HAP-1 (cell line): ENCODE results near the gene GPR132.
"Not testable (repeated sequence)": the region's sequence is repeated elsewhere in the genome, so short reads cannot be mapped to it uniquely, and the experiment has no call there.

ENCODE experiments used
- DNase-seq, 2 experiments: peaks; one replicate each; pipeline ENCODE4 v3.0.0-alpha.2; 2016 to 2020; ENCODE audit warnings: low spot score in 2 of 2
- H3K27me3 ChIP-seq: fragments of 250-450 bp; sonication (Bioruptor Pico); 2 replicates; pipeline ENCODE4 v1.5.1; 2020; ENCODE audit warnings: low read depth, mild to moderate bottlenecking, moderate library complexity
- H3K36me3 ChIP-seq: fragments of 250-450 bp; sonication (Bioruptor Pico); replicated peaks from 2 replicates; pipeline ENCODE4 v1.5.1; 2020; ENCODE audit warnings: mild to moderate bottlenecking
- H3K4me1 ChIP-seq: fragments of 250-450 bp; sonication (Bioruptor Pico); 2 replicates; pipeline ENCODE4 v1.5.1; 2020; ENCODE audit warnings: mild to moderate bottlenecking
- H3K4me3 ChIP-seq: fragments of 250-450 bp; sonication (Bioruptor Pico); 2 replicates; pipeline ENCODE4 v1.5.1; 2020; ENCODE audit warnings: mild to moderate bottlenecking, moderate library complexity
- H3K9me3 ChIP-seq: fragments of 250-450 bp; sonication (Bioruptor Pico); 2 replicates; pipeline ENCODE4 v1.5.1; 2020; ENCODE audit warnings: mild to moderate bottlenecking, moderate library complexity
- in situ Hi-C: fragments of 300-500 bp; cut with MboI; formaldehyde crosslinking; loops from 3 replicates; pipeline ENCODE4 v1.14.3; 2020; ENCODE audit warnings: low sequenced_read_pairs, inconsistent platforms, mixed read lengths

Gene GPR132

DNA sequence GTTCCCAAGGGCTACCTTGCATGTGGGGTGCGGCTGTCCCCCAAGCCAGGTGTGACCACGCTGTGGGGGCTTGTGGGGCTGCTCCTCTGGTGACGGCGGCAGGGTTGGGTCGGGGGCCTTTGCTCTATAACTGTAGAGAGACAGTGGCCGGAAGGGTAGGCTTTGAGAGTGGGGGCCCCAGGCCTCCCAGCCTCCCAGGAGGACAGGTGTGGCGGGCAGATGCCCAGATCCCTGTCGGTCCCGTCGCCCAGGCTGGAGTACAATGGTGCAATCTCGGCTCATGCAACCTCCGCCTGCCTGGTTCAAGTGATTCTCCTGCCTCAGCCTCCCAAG, 2.7 kb upstream of the GPR132 start:
- no peaks in the 10 kb centered on the region for H3K4me1 ChIP-seq

DNA sequence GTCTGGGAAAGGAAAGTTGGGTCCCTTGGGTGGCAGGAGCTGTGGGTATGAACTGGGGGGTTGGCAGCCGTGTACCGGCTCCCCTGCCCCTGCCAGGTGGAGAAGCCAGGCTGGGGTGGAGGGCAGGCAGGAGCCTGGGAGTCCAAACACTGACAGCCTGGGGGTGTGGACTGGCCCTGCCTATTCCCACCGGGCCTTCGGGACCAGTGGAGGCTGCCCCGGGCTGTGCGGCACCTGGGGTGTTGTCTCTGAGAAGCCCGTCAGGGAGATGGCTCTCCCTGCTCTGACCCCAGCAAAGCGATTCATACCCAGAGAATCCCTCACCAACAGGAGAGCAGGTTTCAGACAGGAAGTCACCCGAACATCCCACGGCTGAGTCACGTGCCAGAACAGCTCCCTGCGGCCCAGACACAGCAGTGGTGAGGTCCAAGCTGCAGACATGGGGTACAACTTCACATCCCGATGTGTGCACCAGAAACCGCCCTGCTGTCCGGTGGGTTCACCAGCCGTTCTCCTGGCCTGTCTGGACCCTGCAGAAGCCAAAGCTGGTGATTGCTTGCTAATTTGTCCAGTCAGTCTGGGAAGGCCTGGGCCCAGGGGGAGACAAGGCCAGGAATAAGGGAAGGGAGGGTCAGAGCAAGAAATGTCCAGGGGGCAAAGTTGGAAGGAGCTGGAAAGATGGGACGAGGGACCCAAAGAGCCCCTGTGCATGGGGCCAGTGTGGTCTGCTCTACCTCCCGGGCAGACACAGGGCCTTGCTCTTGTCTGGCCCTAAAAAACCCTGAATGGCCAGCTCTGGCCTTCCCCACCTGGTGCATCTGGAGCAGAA, 2.1 kb upstream of the GPR132 start:
- DNase-seq, result no peak
- in situ Hi-C loops, result no loop called here
- no peaks in the 10 kb centered on the region for H3K9me3 ChIP-seq
- peaks cover 22% of the 10 kb centered on the region for H3K27me3 ChIP-seq
- H3K4me1 ChIP-seq, result no peaks in the 10 kb centered on the region
- H3K4me3 ChIP-seq, result no peak overlapping the region
- H3K36me3 ChIP-seq, result no peaks in the 10 kb centered on the region

More for the DNA sequence above, 2.7 kb upstream of the GPR132 start:
- Histone ChIP-seq H3K27me3 (peaks cover 28% of the 10 kb centered on the region), H3K4me3 (no peak overlapping the region), H3K9me3 (no peaks in the 10 kb centered on the region), H3K36me3 (no peaks in the 10 kb centered on the region)
- in situ Hi-C loops, result no loop called here
- DNase-seq, result no peak

DNA sequence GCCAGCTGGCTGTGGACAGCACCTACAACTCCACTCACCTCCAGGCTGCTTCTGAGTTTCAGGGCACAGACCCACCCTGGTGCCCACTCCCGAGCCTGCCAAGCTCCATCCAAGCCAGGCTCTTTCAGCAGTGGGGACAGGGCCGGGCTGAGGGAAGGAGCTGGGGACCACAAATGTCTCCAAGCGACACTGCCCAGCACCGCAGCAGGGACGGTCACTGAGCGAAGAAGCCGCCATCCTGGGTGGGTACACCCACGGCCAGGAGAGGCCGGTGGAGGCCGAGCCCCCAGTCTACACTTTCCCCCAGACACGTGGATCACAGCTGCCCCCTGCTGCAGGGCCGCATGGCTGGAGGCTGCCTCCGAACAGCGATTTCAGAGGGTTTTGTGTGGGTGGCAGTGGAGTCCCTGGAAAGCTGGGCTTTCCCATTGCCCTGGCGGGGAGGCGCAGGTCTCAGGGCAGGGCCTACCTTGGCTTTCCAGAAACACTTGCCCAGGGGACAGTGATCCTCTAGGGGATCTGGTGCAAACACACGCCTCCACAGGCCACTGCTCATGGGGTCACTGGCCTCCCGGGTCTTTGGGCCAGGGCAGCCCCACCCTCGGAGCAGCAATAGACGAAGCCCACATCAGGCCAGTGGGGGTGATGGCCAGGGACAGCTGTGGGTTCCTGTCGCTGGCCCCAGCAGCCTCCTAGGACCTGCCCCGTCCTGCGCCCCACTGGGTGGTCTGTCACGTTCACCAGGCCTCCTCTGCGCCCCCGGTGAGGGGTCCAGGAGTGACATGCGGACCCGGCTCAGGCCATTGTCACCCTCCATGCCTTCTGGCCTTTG, 1.2 kb upstream of the GPR132 start:
- H3K36me3 ChIP-seq, result no peaks in the 10 kb centered on the region

DNA sequence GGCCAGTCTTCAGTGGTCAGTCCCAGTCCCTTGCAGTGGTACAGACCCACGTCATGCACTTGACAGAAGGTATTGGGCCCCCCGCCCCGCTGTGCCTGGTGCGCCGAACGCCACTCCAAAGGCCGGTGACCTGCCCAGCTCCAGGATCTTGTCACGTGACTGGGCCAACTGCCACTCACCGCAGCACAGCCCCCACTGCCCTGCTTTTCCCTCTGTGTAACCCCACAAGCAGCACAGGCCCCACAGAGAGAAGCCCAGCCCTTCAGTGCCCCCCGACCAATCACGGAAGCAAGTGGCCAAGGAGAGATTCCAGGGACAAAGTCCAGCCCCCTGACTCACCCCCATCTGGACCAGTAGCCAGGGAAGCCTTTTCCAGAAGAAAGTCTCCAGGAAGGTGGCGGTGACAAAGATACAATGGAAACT, 498 bp downstream of the GPR132 start:
- no peaks in the 10 kb centered on the region for H3K36me3 ChIP-seq
- in situ Hi-C loops, result no loop called here
- H3K27me3 ChIP-seq, result no peaks in the 10 kb centered on the region
- H3K4me3 ChIP-seq, result no peak overlapping the region
- H3K4me1 ChIP-seq, result no peaks in the 10 kb centered on the region
- no peak for DNase-seq
- H3K9me3 ChIP-seq, result no peaks in the 10 kb centered on the region

More for the DNA sequence above, 1.2 kb upstream of the GPR132 start:
- Histone ChIP-seq H3K27me3 (peaks cover 15% of the 10 kb centered on the region), H3K4me3 (no peak overlapping the region), H3K9me3 (no peaks in the 10 kb centered on the region), H3K4me1 (no peaks in the 10 kb centered on the region)
- DNase-seq, result no peak
- in situ Hi-C loops, result no loop called here

DNA sequence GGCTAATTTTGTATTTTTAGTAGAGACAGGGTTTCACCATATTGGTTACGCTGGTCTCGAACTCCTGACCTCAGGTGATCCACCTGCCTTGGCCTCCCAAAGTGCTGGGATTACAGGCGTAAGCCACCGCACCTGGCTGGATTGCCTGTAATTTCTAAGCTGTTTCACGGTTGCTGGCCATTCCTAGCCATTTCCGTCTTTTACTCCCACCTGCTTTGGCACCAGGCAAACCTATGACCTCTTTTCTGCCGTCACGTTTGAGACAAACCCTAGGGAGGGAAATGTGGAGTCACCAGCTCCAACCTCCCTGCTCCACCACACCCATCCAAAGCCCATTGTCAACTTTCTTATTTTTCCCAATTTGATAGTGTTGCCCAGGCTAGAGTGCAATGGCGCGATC, 1.2 kb downstream of the GPR132 start:
- DNase-seq, result no peak
- H3K27me3 ChIP-seq, result no peaks in the 10 kb centered on the region
- H3K4me1 ChIP-seq, result no peaks in the 10 kb centered on the region
- no peak overlapping the region for H3K4me3 ChIP-seq
- no peaks in the 10 kb centered on the region for H3K36me3 ChIP-seq
- in situ Hi-C loops, result no loop called here
- no peaks in the 10 kb centered on the region for H3K9me3 ChIP-seq

DNA sequence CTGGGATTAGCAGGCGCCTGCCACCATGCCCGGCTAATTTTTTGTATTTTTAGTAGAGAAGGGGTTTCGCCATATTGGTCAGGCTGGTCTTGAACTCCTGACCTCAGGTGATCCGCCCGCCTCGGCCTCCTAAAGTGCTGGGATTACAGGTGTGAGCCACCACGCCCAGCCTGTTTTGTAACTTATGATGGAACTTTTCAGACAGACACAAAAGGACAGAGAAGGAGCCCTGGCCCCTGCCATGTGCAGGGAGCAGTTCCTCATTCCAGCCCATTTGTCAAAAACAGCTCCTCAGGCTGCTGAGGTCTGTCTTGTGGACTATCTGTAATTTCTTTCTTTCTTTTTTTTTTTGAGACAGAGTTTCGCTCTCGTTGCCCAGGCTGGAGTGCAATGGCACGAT, 1.7 kb downstream of the GPR132 start:
- H3K27me3 ChIP-seq, H3K4me1 ChIP-seq, DNase-seq, H3K9me3 ChIP-seq, H3K4me3 ChIP-seq, in situ Hi-C loops, H3K36me3 ChIP-seq: not testable (repeated sequence)

DNA sequence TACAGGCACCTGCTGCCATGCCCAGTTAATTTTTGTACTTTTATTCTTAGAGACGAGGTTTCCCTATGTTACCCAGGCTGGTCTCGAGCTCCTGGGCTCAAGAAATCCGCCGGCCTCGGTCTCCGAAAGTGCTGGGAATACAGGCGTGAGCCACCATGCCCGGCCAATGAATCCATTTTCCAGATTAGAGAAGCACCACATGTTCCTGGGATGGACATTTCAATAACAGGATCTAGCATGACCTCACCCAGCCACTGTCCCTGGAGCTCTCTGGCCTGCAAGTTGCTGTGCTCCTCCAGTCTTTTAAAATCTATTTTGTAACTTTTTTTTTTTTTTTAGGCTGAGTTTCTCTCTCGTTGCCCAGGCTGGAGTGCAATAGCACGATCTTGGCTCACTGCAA, 2.2 kb downstream of the GPR132 start:
- no peaks in the 10 kb centered on the region for H3K36me3 ChIP-seq
- in situ Hi-C loops, result no loop called here
- no peaks in the 10 kb centered on the region for H3K9me3 ChIP-seq
- no peaks in the 10 kb centered on the region for H3K4me1 ChIP-seq
- no peaks in the 10 kb centered on the region for H3K27me3 ChIP-seq
- DNase-seq, result no peak
- no peak overlapping the region for H3K4me3 ChIP-seq

DNA sequence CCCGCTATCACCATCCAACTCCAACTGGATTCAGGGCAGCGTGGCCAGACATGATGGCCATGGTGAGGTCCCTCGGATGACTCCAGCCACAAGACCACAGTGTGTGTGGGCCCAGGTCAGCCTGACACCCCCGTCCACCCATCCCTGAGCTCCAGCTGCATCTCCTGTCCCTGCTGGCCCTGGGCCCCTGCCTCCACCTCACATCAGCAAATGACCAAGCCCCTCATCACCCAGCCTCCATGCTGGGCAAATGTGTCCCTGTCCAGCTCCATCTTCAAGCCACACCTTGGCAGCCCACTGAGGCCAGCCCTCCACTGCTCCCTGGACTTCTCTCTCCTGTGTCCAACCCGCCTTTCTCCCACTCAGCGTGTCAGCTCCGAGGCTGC, 3.2 kb downstream of the GPR132 start:
- Histone ChIP-seq H3K4me1 (no peaks in the 10 kb centered on the region), H3K4me3 (no peak overlapping the region), H3K9me3 (no peaks in the 10 kb centered on the region), H3K36me3 (no peaks in the 10 kb centered on the region), H3K27me3 (no peaks in the 10 kb centered on the region)
- in situ Hi-C loops, result no loop called here
- no peak for DNase-seq

DNA sequence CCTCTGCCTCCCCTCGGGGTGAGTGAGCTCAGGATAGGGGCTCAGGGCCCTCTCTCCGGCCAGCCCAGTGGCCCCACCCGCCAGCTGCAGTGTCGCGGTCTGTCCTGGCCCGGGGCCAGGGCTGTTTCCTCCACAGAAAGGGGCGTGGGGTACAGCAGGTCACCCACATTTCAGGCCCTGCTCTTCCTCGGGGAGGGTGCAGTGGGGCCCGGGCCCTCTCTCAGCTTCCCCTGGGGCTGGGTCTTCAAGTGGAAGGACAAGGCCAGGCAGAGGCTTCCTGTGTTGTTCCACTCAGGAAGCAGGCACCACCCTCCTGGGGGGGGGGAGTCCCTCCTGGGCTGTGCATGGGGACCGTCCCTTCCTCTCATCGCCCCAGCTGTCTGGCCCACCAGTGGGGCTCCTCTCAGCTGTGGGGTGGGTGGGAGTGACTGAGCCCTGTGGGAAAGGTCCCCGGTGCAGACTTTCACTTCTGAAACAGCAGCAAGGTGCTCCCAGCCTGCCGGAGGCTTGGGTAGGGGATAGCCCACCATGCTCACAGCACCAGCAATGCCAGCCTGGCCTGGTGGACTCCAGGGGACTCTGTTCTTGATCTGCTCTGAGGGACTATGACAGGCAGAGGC, 3.7 kb downstream of the GPR132 start:
- no peaks in the 10 kb centered on the region for H3K9me3 ChIP-seq
- in situ Hi-C loops, result no loop called here
- DNase-seq, result no peak
- no peaks in the 10 kb centered on the region for H3K4me1 ChIP-seq
- no peak overlapping the region for H3K4me3 ChIP-seq
- no peaks in the 10 kb centered on the region for H3K27me3 ChIP-seq
- H3K36me3 ChIP-seq, result no peaks in the 10 kb centered on the region

DNA sequence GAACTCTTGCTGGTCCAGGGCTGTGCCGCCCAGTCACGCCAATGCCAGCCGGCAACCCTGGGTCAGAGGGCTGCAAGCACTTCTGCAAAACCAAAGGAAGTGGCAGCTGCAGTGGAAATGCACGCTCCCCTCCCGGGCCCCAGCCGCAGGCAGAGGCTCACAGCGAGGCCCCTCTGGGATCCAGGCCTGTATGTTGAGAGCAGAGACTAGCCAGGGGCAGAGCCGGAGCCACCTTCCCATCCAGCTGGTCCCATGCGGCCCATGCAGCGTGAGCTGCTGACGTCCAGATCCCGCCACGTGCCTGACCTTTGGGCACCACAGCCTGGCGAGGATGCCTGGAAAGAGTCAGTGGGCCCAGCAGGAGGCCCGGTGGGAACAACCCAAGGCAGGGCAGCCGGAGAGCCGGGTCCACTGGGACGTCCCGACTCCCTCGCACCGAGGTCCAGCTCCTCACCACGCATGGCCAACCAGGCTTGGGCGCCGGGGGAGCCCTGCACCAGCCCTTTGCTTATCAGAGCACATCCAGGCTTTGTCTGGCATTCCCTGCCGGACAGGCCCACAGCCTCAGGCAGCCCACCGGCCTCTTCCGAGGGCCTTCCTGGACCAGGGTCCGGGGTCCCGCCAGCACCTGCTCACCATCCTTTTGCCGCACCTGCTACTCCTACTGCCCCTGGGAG, 4.3 kb downstream of the GPR132 start:
- Histone ChIP-seq H3K4me1 (no peaks in the 10 kb centered on the region), H3K9me3 (no peaks in the 10 kb centered on the region), H3K36me3 (no peaks in the 10 kb centered on the region), H3K27me3 (no peaks in the 10 kb centered on the region), H3K4me3 (no peak overlapping the region)
- in situ Hi-C loops, result no loop called here
- no peak for DNase-seq

DNA sequence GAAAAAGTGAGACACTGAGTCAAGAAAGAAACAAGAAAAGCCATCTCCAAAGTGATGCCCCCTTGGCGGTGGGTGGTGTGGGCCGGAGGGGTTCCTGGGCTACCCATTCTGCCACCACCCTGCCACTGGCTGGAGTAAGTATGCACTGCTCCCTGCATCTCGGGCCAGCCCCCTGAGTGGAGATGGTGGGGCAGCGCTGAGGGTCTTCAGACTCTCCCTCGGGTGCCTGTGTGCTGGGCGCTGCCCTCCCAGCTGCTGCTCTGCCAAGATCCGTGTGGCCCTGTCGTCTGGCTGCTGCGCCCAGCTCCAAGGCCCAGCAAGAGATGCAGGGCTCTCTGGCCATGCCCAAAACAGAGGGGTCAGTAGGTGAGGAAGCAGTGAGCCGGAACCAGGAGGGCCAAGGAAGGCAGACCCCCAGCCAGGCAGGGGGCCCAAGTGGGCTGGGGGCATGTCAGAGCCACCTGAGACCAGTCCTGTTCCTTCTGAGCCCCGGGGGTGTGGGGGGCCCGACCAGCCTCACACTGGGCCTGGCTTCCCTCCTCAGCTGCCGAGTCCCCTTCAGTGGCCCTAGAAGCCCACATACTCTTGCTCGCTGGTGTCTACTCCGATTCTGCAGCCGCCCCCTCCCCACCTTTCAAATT, 5.2 kb downstream of the GPR132 start:
- Histone ChIP-seq H3K27me3 (no peaks in the 10 kb centered on the region), H3K4me1 (no peaks in the 10 kb centered on the region), H3K4me3 (no peak overlapping the region), H3K36me3 (no peaks in the 10 kb centered on the region), H3K9me3 (no peaks in the 10 kb centered on the region)
- no peak for DNase-seq
- in situ Hi-C loops, result no loop called here

DNA sequence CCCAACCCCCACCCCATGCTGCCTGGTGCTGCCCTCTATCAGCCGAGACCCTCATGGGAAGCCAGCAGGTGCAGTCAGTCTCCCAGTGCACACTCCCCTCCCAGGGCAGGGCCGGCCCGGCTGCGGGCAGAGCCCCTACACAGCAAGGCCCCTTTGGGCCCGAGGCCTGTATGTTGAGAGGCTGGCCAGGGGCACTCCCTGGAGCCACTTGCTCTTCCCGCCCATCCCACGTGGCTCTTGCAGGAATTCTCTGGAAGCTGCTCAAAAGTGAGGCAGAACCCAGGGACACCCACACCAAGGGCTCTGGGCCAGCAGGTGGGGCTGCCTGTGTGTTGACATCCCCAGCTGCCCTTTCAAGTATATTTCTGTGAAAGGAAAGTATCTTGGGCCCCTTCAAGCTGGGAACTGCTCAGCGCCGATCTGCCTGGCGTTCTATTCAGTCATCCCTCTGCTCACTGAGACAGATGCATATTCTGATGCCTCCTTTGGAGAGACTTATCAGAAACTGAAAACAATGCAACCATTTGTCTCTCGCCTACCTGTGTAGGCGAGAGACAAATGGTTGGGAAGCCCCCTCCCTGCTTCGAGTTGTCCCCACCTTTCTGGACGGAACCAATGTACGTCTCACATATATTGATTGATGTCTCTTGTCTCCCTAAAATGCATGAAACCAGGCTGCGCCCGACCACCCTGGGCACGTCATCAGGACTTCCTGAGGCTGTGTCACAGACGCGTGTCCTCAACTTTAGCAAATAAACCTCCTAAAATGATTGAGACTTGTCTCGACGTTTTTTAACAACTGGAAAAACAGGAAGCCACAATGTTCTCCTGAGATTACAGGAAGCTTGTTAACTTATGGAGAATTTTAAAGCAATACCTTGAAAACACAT, 6.0 kb downstream of the GPR132 start:
- no peaks in the 10 kb centered on the region for H3K9me3 ChIP-seq
- no peaks in the 10 kb centered on the region for H3K27me3 ChIP-seq
- H3K4me1 ChIP-seq, result no peaks in the 10 kb centered on the region
- in situ Hi-C loops, result no loop called here
- no peak overlapping the region for H3K4me3 ChIP-seq
- no peak for DNase-seq
- no peaks in the 10 kb centered on the region for H3K36me3 ChIP-seq
